ENCODE data around the gene DNMBP.

- TF ChIP-seq GATA3 (IDR thresholded peaks at IDR 0.05; ENCODE audit: low read depth, low read length) = no peak
- TF ChIP-seq GATA2 (IDR thresholded peaks at IDR 0.05; ENCODE audit: low read depth, low read length) = no peak
These were observed 81.9 kb downstream of the DNMBP start for GRCh38 chr10:99927721-99928280.

All from SH-SY5Y (cell line).